ENCODE results near the gene PTPRCAP.

DNA sequence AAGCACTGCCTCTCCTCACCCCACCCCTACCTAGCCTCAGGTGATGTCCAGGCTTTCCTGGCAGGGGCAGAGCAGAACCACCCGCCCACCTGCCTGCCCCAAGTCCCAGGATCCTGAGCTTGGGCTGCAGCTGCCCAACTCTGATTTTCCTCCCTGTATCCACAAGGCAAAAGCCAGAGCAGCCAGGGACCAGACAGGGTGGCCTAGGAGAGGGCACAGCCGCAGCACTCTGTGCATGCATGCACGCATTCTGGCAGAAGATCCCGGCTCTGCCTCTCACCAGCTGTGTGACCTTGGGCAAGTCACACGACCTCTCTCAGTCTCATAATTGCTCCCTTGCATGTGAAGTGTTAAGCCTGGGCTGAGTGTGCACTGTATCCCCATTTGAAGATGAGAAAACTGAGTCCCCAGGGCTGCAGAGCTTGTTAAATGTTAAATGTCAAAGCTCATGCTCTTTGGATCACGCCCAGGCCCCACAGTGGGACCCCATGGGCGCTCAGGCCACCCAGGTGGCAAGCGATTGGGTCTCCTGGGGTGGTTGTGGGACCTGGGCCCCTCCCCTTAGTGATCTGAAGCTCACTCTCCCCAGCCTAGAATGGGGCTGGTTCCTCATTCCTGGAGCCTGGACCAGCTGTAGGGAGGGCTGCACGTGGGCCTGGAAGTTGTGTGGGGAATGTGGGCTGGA, 24.8 kb downstream of the PTPRCAP start:
- no peak for TF ChIP-seq POLR2A (IDR thresholded peaks at IDR 0.05)
- TF ChIP-seq, protein P1, sequence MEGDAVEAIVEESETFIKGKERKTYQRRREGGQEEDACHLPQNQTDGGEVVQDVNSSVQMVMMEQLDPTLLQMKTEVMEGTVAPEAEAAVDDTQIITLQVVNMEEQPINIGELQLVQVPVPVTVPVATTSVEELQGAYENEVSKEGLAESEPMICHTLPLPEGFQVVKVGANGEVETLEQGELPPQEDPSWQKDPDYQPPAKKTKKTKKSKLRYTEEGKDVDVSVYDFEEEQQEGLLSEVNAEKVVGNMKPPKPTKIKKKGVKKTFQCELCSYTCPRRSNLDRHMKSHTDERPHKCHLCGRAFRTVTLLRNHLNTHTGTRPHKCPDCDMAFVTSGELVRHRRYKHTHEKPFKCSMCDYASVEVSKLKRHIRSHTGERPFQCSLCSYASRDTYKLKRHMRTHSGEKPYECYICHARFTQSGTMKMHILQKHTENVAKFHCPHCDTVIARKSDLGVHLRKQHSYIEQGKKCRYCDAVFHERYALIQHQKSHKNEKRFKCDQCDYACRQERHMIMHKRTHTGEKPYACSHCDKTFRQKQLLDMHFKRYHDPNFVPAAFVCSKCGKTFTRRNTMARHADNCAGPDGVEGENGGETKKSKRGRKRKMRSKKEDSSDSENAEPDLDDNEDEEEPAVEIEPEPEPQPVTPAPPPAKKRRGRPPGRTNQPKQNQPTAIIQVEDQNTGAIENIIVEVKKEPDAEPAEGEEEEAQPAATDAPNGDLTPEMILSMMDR (IDR thresholded peaks at IDR 0.05), result no peak
- TF ChIP-seq POLR2AphosphoS5 (IDR thresholded peaks at IDR 0.05), result no peak

Measured in transverse colon (tissue), 4 donors.